GM12873 (cell line): Measurements from ENCODE around the gene PER1.

ENCODE experiments used
- CTCF ChIP-seq: IDR thresholded peaks from 2 replicates; pipeline ENCODE4 v1.5.1; 2012; ENCODE audit warnings: low read depth, mild to moderate bottlenecking, moderate library complexity, low read length, control low read depth; ENCODE audit not compliant: insufficient read depth; ENCODE audit errors: missing control alignments

PER1 gene

GRCh38 chr17:8140065-8141029 lies 11.9 kb downstream of the PER1 start:
- no peak for TF ChIP-seq CTCF

GRCh38 chr17:8138672-8139371 lies 13.4 kb downstream of the PER1 start:
- TF ChIP-seq CTCF = peak; percentile 84

- TF ChIP-seq CTCF = no peak
These were observed 13.9 kb downstream of the PER1 start for GRCh38 chr17:8138374-8138671.

GRCh38 chr17:8137645-8138373 lies 14.4 kb downstream of the PER1 start:
- TF ChIP-seq CTCF = no peak

GRCh38 chr17:8133941-8134340 lies 18.3 kb downstream of the PER1 start:
- TF ChIP-seq CTCF = no peak

GRCh38 chr17:8133399-8133798 lies 18.8 kb downstream of the PER1 start:
- TF ChIP-seq CTCF = no peak

- TF ChIP-seq CTCF = no peak
These were observed 20.3 kb downstream of the PER1 start for GRCh38 chr17:8131844-8132441.
